ENCODE data around the gene FZD2. TPM values are rescaled to one million over a fixed set of nuclear protein-coding genes. Genes with fewer than 3 reads are reported as not detected.
"Not testable (repeated sequence)": the region's sequence is repeated elsewhere in the genome, so short reads cannot be mapped to it uniquely, and the experiment has no call there.

Gene FZD2
- total and polyA plus RNA-seq, 9 of the 15 experiments (the other 6 are each of a cell fraction or from before 2014, with no cell fraction given), result 0.03 to 4.5 (median 1.1) TPM; not detected in 1

DNA sequence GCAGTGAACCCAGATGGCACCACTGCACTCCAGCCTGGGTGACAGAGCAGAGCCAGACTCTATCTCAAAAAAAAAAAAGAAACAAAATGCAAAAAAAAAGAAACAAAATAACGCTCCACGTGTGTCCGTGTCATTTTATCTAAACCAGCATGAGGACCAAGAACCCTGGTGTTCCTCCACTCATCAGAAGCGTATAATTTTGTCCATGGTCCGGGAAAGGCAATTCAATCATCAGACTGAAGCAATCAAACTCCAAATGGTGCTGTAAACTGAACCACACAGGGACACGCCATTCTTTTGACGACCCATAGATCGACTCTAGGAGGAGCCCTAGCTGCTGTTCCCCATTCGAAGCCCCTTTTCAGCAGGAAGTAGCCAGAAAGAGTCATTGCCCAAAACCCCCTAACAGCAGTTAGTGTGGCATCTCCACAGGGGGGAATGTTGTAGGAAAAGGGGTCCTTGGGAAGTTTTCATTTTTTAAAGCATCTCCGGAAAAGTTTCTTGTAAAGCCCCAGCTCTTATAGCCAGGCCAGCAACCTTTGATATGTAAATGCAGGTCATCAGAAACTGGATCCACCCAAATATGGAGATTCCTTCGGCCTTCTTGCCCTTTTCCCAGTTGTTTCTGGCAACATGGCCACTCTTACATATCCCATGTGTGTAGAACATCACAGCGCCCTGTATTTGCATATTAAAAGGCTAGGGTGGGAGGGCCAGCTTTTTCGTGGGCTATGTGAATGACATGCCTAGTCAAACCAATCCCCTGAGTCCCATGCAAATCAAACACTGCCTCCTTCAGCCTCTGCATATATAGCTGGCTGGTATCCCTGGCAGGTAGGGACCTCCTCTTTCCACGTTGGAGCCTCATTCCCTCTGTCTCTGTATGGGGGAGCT lies 45.8 kb upstream of the FZD2 start (continued):
- 0 out of 2 replicates have a peak, but pooled peaks have one; percentile 68 for TF ChIP-seq ZNF175 (CRISPR knock-in tag; IDR thresholded peaks at IDR 0.05; ENCODE audit: low read depth)
- 0 out of 2 replicates have a peak, but pooled peaks have one; percentile 3 for TF ChIP-seq ZC3H8 (IDR thresholded peaks at IDR 0.05)
- TF ChIP-seq, protein P1, sequence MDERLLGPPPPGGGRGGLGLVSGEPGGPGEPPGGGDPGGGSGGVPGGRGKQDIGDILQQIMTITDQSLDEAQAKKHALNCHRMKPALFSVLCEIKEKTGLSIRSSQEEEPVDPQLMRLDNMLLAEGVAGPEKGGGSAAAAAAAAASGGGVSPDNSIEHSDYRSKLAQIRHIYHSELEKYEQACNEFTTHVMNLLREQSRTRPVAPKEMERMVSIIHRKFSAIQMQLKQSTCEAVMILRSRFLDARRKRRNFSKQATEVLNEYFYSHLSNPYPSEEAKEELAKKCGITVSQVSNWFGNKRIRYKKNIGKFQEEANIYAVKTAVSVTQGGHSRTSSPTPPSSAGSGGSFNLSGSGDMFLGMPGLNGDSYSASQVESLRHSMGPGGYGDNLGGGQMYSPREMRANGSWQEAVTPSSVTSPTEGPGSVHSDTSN (CRISPR knock-in tag; IDR thresholded peaks at IDR 0.05; ENCODE audit: low read depth), result not testable (repeated sequence)
- TF ChIP-seq, protein P1 (tag; conservative IDR thresholded peaks at IDR 0.05; ENCODE audit: low read depth), result peak; percentile 85
- 0 out of 2 replicates have a peak, but pooled peaks have one; percentile 19 for TF ChIP-seq ZNF12 (CRISPR knock-in tag; IDR thresholded peaks at IDR 0.05)
- TF ChIP-seq ASH1L (IDR thresholded peaks at IDR 0.05; ENCODE audit: borderline replicate concordance, low read depth, partially characterized antibody), result peak; percentile 42
- TF ChIP-seq SRF (CRISPR knock-in tag; IDR thresholded peaks at IDR 0.05), result peak in 1 of 2 experiments; percentile 83; a peak in 2 of 4 replicates
- TF ChIP-seq SMARCA4 (IDR thresholded peaks at IDR 0.05), result peak; percentile 51; the same call in 1 of the 2 replicates
- 0 out of 2 replicates have a peak, but pooled peaks have one; percentile 47 for TF ChIP-seq SMAD4 (CRISPR knock-in tag; conservative IDR thresholded peaks at IDR 0.05)
- peak; percentile 47; the same call in 1 of the 2 replicates for TF ChIP-seq KAT7 (CRISPR knock-in tag; IDR thresholded peaks at IDR 0.05; ENCODE audit: borderline replicate concordance)
- peak; percentile 57; the same call in 1 of the 2 replicates for TF ChIP-seq LCOR (CRISPR knock-in tag; IDR thresholded peaks at IDR 0.05)
- 0 out of 2 replicates have a peak, but pooled peaks have one; percentile 13 for TF ChIP-seq ZFX (CRISPR knock-in tag; IDR thresholded peaks at IDR 0.05)
- TF ChIP-seq DNMT1 (IDR thresholded peaks at IDR 0.05), result 0 out of 2 replicates have a peak, but pooled peaks have one; percentile 66
- TF ChIP-seq CREM (IDR thresholded peaks at IDR 0.05; ENCODE audit: low read depth), result peak; percentile 47
- peak in 1 of 3 experiments; percentile 55 for TF ChIP-seq YY1 (IDR thresholded peaks at IDR 0.05; ENCODE audit: borderline replicate concordance in 1 of 3, control insufficient read depth in 1 of 3, extremely low read depth in 1 of 3, insufficient read depth in 3 of 3, insufficient read length in 1 of 3, insufficient replicate concordance in 2 of 3, low read depth in 1 of 3, low read length in 2 of 3)
- peak; percentile 41; the same call in 1 of the 2 replicates for TF ChIP-seq PHF8 (IDR thresholded peaks at IDR 0.05; ENCODE audit: borderline replicate concordance, low read length)
- TF ChIP-seq, protein P2, sequence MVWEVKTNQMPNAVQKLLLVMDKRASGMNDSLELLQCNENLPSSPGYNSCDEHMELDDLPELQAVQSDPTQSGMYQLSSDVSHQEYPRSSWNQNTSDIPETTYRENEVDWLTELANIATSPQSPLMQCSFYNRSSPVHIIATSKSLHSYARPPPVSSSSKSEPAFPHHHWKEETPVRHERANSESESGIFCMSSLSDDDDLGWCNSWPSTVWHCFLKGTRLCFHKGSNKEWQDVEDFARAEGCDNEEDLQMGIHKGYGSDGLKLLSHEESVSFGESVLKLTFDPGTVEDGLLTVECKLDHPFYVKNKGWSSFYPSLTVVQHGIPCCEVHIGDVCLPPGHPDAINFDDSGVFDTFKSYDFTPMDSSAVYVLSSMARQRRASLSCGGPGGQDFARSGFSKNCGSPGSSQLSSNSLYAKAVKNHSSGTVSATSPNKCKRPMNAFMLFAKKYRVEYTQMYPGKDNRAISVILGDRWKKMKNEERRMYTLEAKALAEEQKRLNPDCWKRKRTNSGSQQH (CRISPR knock-in tag; IDR thresholded peaks at IDR 0.05), result 0 out of 2 replicates have a peak, but pooled peaks have one; percentile 67
- TF ChIP-seq SMARCA5 (IDR thresholded peaks at IDR 0.05), result peak; percentile 66; the same call in 1 of the 2 replicates
- TF ChIP-seq SMARCE1 (IDR thresholded peaks at IDR 0.05), result peak; percentile 11; the same call in 1 of the 2 replicates
- peak in 1 of 2 experiments; percentile 43; a peak in 1 of 3 replicates for TF ChIP-seq CBX3 (IDR thresholded peaks at IDR 0.05; ENCODE audit: borderline replicate concordance in 1 of 2, low read length in 2 of 2)
- peak in 1 of 2 experiments; percentile 80; a peak in 3 of 4 replicates for TF ChIP-seq ARNT (IDR thresholded peaks at IDR 0.05)

Measured in K562 (cell line).